GM12873 (cell line): ENCODE results near the gene ADAMTS6.

ENCODE experiments used
- TF ChIP-seq, protein P1 (sequence below): IDR thresholded peaks from 2 replicates; pipeline ENCODE4 v1.5.1; 2012; ENCODE audit warnings: low read depth, mild to moderate bottlenecking, moderate library complexity, low read length, control low read depth; ENCODE audit not compliant: insufficient read depth; ENCODE audit errors: missing control alignments

The ADAMTS6 gene

DNA sequence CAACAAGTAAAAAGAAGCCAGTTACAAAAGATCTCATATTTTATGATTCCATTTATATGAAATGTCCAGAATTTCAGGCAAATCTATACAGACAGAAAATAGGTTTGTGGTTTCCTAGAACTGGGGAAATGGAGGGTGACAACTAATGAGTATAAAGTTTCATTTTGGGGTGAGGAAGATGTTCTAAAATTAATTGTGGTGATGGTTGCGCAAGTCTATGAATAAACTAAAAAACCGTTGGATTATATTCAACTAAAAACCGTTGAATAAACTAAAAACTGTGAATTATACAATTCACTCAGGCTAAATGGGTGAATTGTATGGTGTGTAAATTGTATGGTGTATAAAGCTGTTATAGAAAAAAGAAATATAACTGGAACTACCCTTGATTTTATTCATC lies 47.6 kb downstream of the ADAMTS6 start:
- TF ChIP-seq, protein P1, sequence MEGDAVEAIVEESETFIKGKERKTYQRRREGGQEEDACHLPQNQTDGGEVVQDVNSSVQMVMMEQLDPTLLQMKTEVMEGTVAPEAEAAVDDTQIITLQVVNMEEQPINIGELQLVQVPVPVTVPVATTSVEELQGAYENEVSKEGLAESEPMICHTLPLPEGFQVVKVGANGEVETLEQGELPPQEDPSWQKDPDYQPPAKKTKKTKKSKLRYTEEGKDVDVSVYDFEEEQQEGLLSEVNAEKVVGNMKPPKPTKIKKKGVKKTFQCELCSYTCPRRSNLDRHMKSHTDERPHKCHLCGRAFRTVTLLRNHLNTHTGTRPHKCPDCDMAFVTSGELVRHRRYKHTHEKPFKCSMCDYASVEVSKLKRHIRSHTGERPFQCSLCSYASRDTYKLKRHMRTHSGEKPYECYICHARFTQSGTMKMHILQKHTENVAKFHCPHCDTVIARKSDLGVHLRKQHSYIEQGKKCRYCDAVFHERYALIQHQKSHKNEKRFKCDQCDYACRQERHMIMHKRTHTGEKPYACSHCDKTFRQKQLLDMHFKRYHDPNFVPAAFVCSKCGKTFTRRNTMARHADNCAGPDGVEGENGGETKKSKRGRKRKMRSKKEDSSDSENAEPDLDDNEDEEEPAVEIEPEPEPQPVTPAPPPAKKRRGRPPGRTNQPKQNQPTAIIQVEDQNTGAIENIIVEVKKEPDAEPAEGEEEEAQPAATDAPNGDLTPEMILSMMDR = no peak

DNA sequence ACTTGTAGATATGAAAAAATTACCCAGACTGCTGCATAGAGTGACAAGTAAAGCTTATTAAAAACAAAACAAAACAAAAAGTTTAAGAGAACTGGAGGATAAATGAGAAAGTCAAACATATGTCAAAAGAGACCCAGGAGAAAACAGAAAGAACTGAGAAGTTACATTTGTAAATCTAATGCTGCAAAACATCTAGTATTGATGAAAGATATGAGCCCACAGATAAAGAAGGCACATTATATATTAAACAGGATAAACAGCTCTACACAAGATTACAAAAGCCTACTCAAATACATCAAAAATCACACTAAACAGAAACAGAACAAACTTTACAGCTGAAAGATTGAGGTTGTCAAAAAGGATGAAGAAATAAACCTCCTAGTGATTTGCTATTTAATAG lies 55.1 kb downstream of the ADAMTS6 start:
- TF ChIP-seq, protein P1 = no peak

DNA sequence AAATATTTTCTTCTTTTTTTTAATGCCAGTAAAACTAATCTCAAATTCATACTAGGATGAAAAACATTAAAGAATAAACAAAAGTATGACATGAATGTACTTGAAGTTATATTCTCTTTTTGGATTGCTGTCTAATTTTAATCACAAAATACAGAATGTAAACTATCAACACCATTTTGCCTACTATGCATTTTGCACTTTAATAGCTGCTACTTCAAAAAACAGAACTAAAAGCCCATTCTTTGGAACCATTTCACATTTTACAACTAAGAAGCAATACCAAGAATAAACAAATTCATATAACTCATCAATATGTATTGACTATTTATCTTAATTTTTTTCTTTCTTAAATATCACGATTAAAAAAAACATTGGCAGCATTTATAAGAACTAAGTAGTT lies 58.1 kb downstream of the ADAMTS6 start:
- TF ChIP-seq, protein P1 = no peak

DNA sequence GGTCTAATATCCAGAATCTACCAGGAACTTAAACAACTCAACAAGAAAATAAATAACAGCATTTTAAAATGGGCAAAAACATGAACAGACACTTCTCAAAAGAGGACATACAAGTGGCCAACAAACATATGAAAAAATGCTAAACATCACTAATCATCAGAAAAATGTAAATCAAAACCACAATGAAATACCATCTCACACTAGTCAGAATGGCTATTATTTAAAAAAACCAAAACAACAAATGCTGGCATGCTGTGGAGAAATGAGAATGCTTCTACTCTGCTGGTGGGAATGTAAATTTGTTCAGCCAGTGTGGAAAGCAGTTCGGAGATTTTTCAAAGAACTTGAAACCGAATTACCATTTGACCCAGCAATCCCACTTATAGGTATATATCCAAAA lies 63.1 kb downstream of the ADAMTS6 start:
- TF ChIP-seq, protein P1 = no peak

DNA sequence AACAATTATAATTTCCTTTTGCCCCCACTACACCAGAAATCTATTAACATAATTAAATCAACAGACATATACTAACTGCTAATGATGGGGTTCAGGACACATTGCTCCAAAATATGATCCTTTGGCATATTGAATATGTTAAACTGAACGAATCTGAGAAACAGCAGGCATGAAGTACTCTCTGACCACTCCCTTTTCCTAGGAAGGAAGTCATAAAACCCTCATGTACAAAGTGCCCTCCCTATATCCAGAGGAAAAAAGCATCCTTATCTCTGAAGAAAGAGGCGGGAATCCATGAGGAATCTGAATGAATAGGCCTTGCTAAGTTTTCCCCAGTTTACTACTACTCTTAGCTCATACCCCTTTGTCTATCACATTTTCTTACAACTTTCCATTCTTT lies 67.9 kb downstream of the ADAMTS6 start:
- TF ChIP-seq, protein P1 = no peak

GRCh38 chr5:65412842-65413241 lies 68.9 kb downstream of the ADAMTS6 start:
- TF ChIP-seq, protein P1 = no peak

- TF ChIP-seq, protein P1 = no peak
Measured at GRCh38 chr5:65411356-65411755, 70.4 kb downstream of the ADAMTS6 start.
